Activated T-cell treated with anti-CD3 and anti-CD28 coated beads, Interleukin-2, amount 50 U/mL, for 48 hours (primary cell): ENCODE results near the gene PDE6G.

ENCODE experiments used
- DNase-seq, 2 experiments: peaks; one replicate each; pipeline ENCODE4 v3.0.0-alpha.2; 2020

PDE6G gene

DNA sequence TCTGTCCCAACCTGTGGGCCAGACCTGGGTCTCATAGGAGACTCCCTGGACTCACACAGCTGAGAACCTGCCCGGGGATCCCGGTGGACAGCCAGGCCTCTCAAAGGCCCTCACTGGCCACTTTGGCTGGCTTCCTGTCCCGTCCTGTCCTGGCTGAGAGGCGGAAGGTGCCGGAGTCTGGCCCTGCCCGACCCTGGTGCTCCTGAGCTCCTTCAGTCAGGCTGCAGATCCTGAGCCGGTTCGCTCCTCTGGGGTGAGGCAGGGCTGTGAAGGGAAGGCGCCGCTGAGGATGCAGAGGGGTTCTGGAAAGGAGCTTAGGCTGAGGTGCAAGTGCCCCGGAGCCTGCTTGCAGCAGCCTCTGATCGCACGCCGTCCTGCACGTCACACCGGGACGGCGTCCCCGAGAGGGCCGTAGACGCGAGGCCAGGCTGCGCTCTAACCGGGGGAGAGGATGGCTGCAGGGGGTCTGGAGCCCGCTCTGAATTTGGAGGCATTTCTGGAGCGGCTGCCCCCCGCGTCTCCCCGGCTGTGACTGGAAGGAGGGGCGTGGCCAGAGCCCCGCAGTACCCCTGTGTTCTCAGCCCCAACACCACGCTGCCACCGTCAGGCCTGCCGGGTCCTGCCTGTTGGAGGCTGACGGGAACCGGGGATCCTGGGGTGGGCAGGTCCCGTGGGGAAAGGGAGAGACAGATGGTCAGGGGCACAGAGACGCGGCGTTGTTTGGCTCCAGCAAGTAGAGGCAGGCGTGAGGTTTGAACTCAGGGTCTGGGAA, 31.6 kb upstream of the PDE6G start:
- no peak for DNase-seq

DNA sequence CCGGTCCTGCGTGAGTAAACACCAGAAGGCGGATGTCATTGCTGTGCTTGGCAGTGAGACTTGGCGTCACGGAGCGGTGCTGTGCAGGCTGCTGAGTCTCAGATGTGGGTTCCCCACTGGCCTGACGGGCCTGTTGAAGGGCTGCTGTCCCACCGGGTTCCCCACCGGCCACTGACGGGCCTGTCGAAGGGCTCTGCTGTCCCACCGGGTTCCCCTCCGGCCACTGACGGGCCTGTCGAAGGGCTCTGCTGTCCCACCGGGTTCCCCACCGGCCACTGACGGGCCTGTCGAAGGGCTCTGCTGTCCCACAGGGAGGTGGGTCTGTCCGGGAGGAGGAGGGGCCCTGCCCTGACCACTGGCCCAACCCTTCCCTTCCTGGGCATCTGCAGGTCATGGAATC, 30.3 kb upstream of the PDE6G start:
- no peak for DNase-seq

DNA sequence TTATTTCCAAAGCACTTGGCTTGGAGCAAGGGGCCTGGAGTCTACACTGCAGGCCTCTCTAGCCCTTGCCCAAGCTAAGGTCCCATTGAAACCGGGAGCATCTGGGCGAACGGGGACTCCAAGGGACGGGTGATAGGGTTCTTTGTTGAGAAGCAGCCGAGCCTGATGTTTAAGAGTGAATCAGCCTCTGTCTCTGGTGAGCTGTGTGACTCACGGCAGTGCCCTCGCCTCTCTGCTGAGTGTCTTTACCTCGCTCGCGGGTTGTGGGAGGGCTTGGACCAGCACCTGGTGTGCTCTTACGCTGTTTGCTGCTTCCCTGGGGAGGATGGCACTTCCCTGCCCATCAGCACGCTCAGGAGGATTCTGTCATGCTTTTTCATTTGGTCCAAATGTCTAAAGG, 28.8 kb upstream of the PDE6G start:
- DNase-seq: peak; percentile 75 to 77

- DNase-seq: peak in 1 of 2 experiments; percentile 62
These were observed 28.1 kb upstream of the PDE6G start for GRCh38 chr17:81684442-81684911.

- DNase-seq: peak; percentile 99 to 100
These were observed 27.5 kb upstream of the PDE6G start, which contains the start of the genes ARL16 and HGS for GRCh38 chr17:81683584-81684441. ARL16 (minus strand) TSS chr17:81683797; CDS start chr17:81683753, 44 bp downstream. HGS (plus strand) TSS chr17:81684011; CDS start chr17:81684067, 56 bp downstream.

- no peak for DNase-seq
These were observed 26.9 kb upstream of the PDE6G start for GRCh38 chr17:81683208-81683583.

DNA sequence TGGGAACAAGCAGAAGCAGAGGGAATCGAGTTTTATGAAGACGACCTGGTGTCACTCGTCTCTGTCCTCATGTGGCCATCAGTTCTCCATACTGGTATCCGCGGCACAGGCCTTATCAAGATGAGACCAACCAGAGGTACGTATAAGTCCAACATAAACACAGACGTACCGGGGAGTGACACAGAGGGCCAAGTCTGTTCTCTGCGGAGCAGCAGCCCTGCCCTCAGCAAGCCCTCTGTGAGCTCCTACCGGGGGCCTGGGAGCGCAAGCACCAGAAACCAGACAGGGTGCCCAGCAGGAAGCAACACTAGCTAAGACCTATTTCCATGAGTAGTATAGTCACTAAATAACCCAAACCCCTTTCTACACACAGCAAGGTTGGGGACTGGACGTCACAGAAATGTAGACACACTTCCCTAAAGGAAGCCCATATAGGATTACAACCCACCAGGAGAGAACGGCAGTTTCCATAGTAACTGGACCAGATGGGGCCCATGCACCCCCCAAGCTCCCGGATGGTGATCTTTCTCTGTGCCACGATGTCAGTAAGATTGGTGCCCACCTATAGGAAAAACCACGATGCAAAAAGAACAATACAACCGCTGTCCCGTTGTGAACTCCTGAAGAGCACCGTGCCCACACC, 26.3 kb upstream of the PDE6G start:
- no peak for DNase-seq

DNA sequence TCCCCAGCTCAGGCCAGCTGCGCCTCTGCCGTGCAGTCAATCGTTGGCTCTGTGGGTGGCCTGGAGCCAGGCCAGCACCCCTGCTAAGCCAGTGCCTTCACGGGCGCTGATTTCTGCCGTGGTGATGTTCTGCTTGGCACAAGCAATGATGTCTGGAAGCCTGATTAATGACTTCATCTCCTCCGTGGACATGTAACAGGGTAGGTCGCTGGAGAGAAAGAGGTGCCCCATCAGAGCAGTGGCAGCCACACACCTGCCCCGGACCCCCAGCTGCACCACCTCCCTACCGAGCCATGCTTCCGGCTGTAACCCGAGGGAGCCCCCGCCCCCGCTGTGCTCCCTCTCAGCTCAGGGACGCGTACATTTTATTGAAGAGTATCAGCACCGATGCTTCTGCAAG, 25.3 kb upstream of the PDE6G start:
- no peak for DNase-seq

- DNase-seq: no peak
These were observed 23.8 kb upstream of the PDE6G start for GRCh38 chr17:81680150-81680549.

GRCh38 chr17:81676906-81677305, 20.6 kb upstream of the PDE6G start:
- no peak for DNase-seq

GRCh38 chr17:81675515-81676221, 19.3 kb upstream of the PDE6G start:
- peak; percentile 50 to 62 for DNase-seq

- DNase-seq: no peak
These were observed 17.4 kb upstream of the PDE6G start for GRCh38 chr17:81673561-81674258.

GRCh38 chr17:81672954-81673353, 16.6 kb upstream of the PDE6G start:
- no peak for DNase-seq

GRCh38 chr17:81672504-81672903, 16.2 kb upstream of the PDE6G start:
- DNase-seq: no peak

DNA sequence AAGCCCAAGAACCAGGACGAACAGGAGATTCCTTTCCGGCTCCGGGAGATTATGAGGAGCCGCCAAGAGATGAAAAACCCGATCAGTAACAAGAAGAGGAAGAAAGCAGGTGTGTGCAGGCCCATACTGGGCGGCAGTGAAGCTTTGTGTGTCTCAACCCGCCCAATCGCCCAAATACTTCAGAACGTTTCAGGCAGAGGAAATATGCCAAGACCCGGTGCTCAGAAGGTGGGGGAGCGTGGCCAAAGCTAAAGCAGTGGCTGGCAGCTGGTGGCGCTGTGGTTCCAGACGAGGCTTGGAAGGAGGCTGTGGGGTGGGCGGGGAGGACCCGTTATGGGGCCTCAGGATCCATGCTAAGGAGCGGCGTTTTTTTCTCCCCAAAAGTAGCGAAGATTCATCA, 11.4 kb upstream of the PDE6G start:
- peak in 1 of 2 experiments; percentile 47 for DNase-seq

DNA sequence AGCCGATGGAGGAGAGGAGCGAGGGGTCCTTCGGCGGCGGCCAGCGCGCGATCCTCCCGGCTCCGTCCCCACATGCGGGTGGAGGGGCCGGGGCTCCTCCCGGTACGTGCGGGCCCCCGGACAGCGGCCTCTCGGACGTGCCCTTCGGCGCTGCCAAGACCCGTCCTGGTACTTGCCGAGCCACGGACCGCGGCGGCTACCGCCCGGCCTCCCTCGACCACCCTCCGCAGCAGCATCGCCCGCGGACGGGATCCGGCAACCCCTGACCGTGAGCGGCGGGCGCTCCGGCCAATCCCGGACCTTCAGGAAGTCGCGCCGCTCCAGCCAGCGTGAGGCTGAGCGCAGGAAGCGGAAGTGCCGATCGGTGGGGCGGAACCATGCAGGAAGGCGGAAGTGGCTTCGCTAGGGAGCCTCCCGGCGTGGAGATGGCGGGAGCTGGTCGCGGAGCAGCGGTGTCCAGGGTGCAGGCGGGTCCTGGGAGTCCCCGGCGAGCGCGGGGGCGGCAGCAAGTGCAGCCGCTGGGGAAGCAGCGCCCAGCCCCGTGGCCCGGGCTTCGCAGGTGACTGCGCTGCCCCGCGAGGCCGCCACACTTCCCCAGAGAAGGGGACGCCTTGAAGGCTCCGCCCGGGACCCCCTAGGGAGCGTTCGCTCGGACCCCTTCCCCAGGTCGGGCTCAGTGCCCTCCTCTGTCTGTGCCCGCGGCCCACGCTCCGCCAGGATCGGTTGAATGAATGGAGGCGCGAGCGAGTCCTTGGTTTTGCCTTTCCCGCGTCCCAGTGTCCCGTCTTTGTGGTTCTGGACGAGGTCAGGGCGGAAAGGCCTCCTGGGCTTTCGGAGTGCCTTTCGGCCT, 10.2 kb upstream of the PDE6G start, which contains the start of the genes CCDC137 and OXLD1:
Gene CCDC137 (plus strand): TSS at position 396 of the 850 bp plus-strand sequence. CDS start 30 bp downstream, at position 426.
Gene OXLD1 (minus strand): TSS at position 264 of the 850 bp plus-strand sequence. CDS start 28 bp downstream, at position 236.
- peak; percentile 94 to 96 for DNase-seq

- DNase-seq: no peak
These were observed 9.7 kb upstream of the PDE6G start for GRCh38 chr17:81666092-81666341.

- peak; percentile 81 to 83 for DNase-seq
These were observed 9.1 kb upstream of the PDE6G start for GRCh38 chr17:81665205-81666091.

DNA sequence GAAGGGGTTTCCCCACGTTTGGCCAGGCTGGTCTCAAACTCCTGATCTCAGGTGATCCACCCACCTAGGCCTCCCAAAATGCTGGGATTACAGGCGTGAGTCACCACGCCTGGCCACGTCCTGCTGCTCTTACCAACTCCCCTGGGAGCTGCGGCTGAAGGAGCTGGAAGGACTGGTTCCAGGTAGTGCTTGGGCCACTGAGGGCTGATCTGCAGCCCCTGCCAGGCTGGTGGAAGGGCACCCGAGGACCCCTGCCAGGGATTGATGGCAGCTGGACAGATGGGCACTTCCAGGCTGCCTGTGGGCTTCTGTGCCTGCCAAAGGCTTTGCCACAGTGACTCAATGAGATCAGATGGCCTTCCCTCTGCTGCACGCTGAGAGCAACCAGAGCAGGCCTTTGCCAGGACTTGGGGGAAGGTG, 7.7 kb upstream of the PDE6G start:
- DNase-seq: peak; percentile 54 to 56

- no peak for DNase-seq
These were observed 5.7 kb upstream of the PDE6G start for GRCh38 chr17:81662002-81662401.
